ENCODE measurements around the gene SLC6A1. TPM values are rescaled to one million over a fixed set of nuclear protein-coding genes. Genes with fewer than 3 reads are reported as not detected.

SLC6A1 gene
- total and polyA plus RNA-seq, 2 of the 4 experiments (the other 2 are of a cell fraction): 0.02 TPM; not detected in 1

GRCh38 chr3:10944866-10945265, 47.7 kb upstream of the SLC6A1 start:
- H3K36me3 ChIP-seq (ENCODE audit: control insufficient read depth, insufficient read depth, low read length): no peaks in the 10 kb centered on the region
- no peak overlapping the region for H3K4me3 ChIP-seq (ENCODE audit: insufficient read depth, low read depth, low read length)
- H2BK120ac ChIP-seq (ENCODE audit: low read depth, low read length): no peak overlapping the region
- H4K91ac ChIP-seq (ENCODE audit: insufficient read depth, low read depth, low read length): no peak overlapping the region
- H3K56ac ChIP-seq (ENCODE audit: extremely low read depth, insufficient read depth, low read length): no peak overlapping the region
- peaks cover 3% of the 10 kb centered on the region; the same call in 1 of the 2 replicates for H3K9me3 ChIP-seq (ENCODE audit: control insufficient read depth, insufficient read depth, low read length)
- no peak overlapping the region for H4K5ac ChIP-seq (ENCODE audit: low read depth, low read length)
- intact Hi-C loops (cut with micrococcal nuclease): loop anchor here (1.0 to 10.0 kb wide), 5 partner anchors 114 to 707 kb away; no protein-coding TSS in a partner anchor
- H3K27me3 ChIP-seq (ENCODE audit: control insufficient read depth, insufficient read depth, low read length): peaks cover 13% of the 10 kb centered on the region
- CTCF ChIA-PET: interaction anchor here (0.6 kb wide), 1 partner anchor 1064 kb away, joined by 5 read pairs; no protein-coding TSS in a partner anchor
- no peak overlapping the region for H3K4ac ChIP-seq (ENCODE audit: low read depth, low read length)
- H4K20me1 ChIP-seq (ENCODE audit: insufficient read depth, low read length): no peaks in the 10 kb centered on the region
- no peaks in the 10 kb centered on the region for H3K4me1 ChIP-seq (ENCODE audit: control insufficient read depth, insufficient read depth, low read length)
- no peak overlapping the region for H3K9ac ChIP-seq (ENCODE audit: low read depth, low read length)
- dilution Hi-C loops (cut with HindIII; ENCODE audit: low sequenced_read_pairs, unreplicated experiment): no loop called here
- no peaks in the 10 kb centered on the region for H3K9me1 ChIP-seq (ENCODE audit: insufficient read depth, low read length)
- TF ChIP-seq RAD21 (IDR thresholded peaks at IDR 0.05; ENCODE audit: low read length): no peak
- no peak for TF ChIP-seq RCOR1 (IDR thresholded peaks at IDR 0.05; ENCODE audit: insufficient replicate concordance, low read length)
- no peak for TF ChIP-seq USF2 (IDR thresholded peaks at IDR 0.05; ENCODE audit: low read depth, low read length)
- no peak for TF ChIP-seq POLR2A (IDR thresholded peaks at IDR 0.05; ENCODE audit: low read depth, low read length)
- TF ChIP-seq ELK1 (IDR thresholded peaks at IDR 0.05; ENCODE audit: borderline replicate concordance, low read depth, low read length): no peak
- no peak for TF ChIP-seq RFX5 (IDR thresholded peaks at IDR 0.05; ENCODE audit: low read depth, low read length)
- no peak for TF ChIP-seq CTCF (conservative IDR thresholded peaks at IDR 0.05; ENCODE audit: low read depth, low read length)
- TF ChIP-seq SMC3 (IDR thresholded peaks at IDR 0.05; ENCODE audit: low read depth, low read length): no peak
- no peak for TF ChIP-seq CHD1 (IDR thresholded peaks at IDR 0.05; ENCODE audit: low read depth, low read length)
- TF ChIP-seq CEBPB (IDR thresholded peaks at IDR 0.05; ENCODE audit: low read depth, low read length): no peak
- no peak for TF ChIP-seq NFE2L2 (IDR thresholded peaks at IDR 0.05; ENCODE audit: low read depth, low read length)
- TF ChIP-seq BHLHE40 (IDR thresholded peaks at IDR 0.05; ENCODE audit: low read depth, low read length): no peak
- no peak overlapping the region for H2AK5ac ChIP-seq (ENCODE audit: low read depth, low read length)
- H3K14ac ChIP-seq (replicated peaks; ENCODE audit: low read depth, low read length): no peak overlapping the region
- H3K4me2 ChIP-seq (ENCODE audit: low read depth, low read length): no peak overlapping the region
- no peak overlapping the region for H4K8ac ChIP-seq (ENCODE audit: low read depth in 2 of 2, low read length in 2 of 2)
- H3K18ac ChIP-seq (ENCODE audit: low read depth, low read length): no peak overlapping the region
- WGBS, 2 experiments (ENCODE audit: extremely low coverage in 2 of 2, insufficient read length in 1 of 2): 86% methylated on average over 2 of the region's 8 CpGs; no CpG with 5 or more reads in 1 of the 2 experiments
- H3K27ac ChIP-seq (ENCODE audit: insufficient read depth, low read length): no peak overlapping the region
- DNase-seq: no peak
- no peak overlapping the region for H3K23ac ChIP-seq (ENCODE audit: low read depth, low read length)
- H3K79me1 ChIP-seq (ENCODE audit: low read depth in 1 of 2, low read length in 2 of 2): no peaks in the 10 kb centered on the region
- POLR2A ChIA-PET (ENCODE audit: unreplicated experiment): no interaction called here
- H2BK5ac ChIP-seq (ENCODE audit: low read depth, low read length, poor library complexity, severe bottlenecking): no peak overlapping the region
- H2AK9ac ChIP-seq (replicated peaks; ENCODE audit: low read depth, low read length, poor library complexity): no peak overlapping the region
- BruUV-seq (replicated peaks): no TSS peak
- ATAC-seq (ENCODE audit: low read depth): no peak
- H2BK20ac ChIP-seq (ENCODE audit: low read depth, low read length): no peak overlapping the region
- no peak overlapping the region for H2BK15ac ChIP-seq (ENCODE audit: low read depth, low read length)
- no peak overlapping the region for H2AFZ ChIP-seq (replicated peaks; ENCODE audit: low read length, poor library complexity)
- in situ Hi-C loops (cut with MboI; ENCODE audit: low sequenced_read_pairs): loop anchor here (10.0 kb wide), 2 partner anchors 390 to 710 kb away; no protein-coding TSS in a partner anchor

All from IMR-90 (cell line).